Kidney epithelial cell (primary cell): ENCODE measurements around the gene NEU2. TPM values are rescaled to one million over a fixed set of nuclear protein-coding genes. Genes with fewer than 3 reads are reported as not detected.

Experiments
- DNase-seq: peaks from one replicate; pipeline ENCODE4 v3.0.0-alpha.2; 2010; ENCODE audit warnings: low read depth
- H3K27me3 ChIP-seq: 2 replicates; pipeline ENCODE4 v1.6.0; 2011; ENCODE audit warnings: low read length; ENCODE audit not compliant: control insufficient read depth, insufficient read depth
- H3K36me3 ChIP-seq: 2 replicates; pipeline ENCODE4 v1.5.1; 2011; ENCODE audit warnings: low read length; ENCODE audit not compliant: control insufficient read depth, insufficient read depth
- H3K4me3 ChIP-seq: 2 replicates; pipeline ENCODE4 v1.5.1; 2011; ENCODE audit warnings: low read depth, mild to moderate bottlenecking, control low read depth, low read length
- total RNA-seq: library from RNA; depleted of rRNA; stranded (reverse); fragments of >200 nt; gene quantifications from 2 replicates; pipeline ENCODE4 v1.2.3, GENCODE V29; 2015
- TF ChIP-seq, protein P1 (sequence below): IDR thresholded peaks from 2 replicates; pipeline ENCODE4 v1.5.1; 2011; ENCODE audit warnings: mild to moderate bottlenecking, moderate library complexity, low read length, control low read depth, inconsistent platforms; ENCODE audit not compliant: insufficient read depth, poor library complexity, severe bottlenecking

The NEU2 gene
- total RNA-seq, 1 donor from 2014 or later = not detected

- DNase-seq = no peak
- Histone ChIP-seq H3K4me3 (no peak overlapping the region), H3K36me3 (no peaks in the 10 kb centered on the region), H3K27me3 (no peaks in the 10 kb centered on the region)
- TF ChIP-seq, protein P1, sequence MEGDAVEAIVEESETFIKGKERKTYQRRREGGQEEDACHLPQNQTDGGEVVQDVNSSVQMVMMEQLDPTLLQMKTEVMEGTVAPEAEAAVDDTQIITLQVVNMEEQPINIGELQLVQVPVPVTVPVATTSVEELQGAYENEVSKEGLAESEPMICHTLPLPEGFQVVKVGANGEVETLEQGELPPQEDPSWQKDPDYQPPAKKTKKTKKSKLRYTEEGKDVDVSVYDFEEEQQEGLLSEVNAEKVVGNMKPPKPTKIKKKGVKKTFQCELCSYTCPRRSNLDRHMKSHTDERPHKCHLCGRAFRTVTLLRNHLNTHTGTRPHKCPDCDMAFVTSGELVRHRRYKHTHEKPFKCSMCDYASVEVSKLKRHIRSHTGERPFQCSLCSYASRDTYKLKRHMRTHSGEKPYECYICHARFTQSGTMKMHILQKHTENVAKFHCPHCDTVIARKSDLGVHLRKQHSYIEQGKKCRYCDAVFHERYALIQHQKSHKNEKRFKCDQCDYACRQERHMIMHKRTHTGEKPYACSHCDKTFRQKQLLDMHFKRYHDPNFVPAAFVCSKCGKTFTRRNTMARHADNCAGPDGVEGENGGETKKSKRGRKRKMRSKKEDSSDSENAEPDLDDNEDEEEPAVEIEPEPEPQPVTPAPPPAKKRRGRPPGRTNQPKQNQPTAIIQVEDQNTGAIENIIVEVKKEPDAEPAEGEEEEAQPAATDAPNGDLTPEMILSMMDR = no peak
Observed at GRCh38 chr2:233072838-233073237, 40.4 kb downstream of the NEU2 start.

DNA sequence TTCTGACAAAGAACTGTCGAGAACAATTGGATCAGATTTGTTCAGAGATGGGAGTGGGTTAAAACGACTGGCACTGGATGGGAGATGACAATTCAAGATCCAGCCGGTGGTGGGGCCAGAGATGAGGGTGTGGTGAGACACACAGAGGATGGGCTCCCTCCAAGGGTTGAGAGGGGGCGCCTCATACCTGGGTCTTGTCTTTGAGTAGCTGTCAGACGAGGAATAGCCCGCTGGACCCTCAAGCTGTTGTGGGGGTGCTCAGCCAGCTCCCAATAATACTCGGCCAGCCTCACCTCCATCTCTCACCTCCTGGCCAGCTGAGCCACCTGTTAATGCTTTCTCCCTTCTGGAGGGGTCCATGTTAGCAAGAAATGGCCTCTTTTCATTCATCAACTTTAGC is 41.6 kb downstream of the NEU2 start:
- TF ChIP-seq, protein P1 = no peak
- no peak overlapping the region for H3K4me3 ChIP-seq

GRCh38 chr2:233075141-233075965 is 42.9 kb downstream of the NEU2 start:
- Histone ChIP-seq H3K27me3 (no peaks in the 10 kb centered on the region), H3K36me3 (no peaks in the 10 kb centered on the region), H3K4me3 (no peak overlapping the region)
- TF ChIP-seq, protein P1 = no peak
- DNase-seq = no peak

More for the DNA sequence above, 41.6 kb downstream of the NEU2 start:
- Histone ChIP-seq H3K27me3 (no peaks in the 10 kb centered on the region), H3K36me3 (no peaks in the 10 kb centered on the region)
- DNase-seq = no peak

DNA sequence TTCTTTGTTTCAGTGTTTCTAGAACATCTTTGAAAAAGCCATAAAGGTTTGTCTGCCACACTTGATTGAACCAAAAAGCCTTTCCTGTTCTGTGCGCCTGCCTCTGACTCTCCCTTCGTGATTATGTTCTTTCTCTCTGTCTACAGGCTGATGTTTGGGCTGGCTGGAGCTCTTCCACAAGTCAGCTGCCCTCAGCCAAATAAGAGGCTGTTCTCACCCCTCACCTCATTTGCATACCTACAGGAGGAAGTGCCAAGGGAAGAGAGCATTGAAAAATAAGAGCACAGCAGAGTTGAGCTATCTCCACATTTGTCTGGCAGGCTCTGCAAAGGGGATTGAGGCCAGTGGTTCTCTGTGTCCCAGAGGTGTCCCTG is 43.5 kb downstream of the NEU2 start:
- no peak overlapping the region for H3K4me3 ChIP-seq
- no peaks in the 10 kb centered on the region for H3K36me3 ChIP-seq
- H3K27me3 ChIP-seq = no peaks in the 10 kb centered on the region
- TF ChIP-seq, protein P1 = no peak
- DNase-seq = no peak

DNA sequence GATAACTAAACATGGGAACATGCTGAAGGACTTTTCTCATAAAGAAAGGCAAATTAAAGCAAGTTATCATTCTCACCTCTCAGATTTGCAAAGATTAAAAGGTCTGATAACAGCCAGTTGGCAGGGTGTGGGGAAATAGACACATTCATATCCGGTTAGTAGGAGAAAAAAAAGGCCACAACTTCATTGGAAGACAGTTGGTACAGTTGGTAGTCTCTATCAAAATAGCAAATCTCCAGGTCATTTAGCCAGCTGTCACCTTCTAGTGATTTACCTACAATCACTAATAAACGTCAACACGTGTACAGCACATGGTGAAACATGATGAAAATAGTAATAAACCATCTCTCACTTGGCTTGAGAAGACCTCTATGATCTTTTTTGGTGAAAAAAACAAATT is 44.3 kb downstream of the NEU2 start:
- H3K36me3 ChIP-seq = no peaks in the 10 kb centered on the region
- no peaks in the 10 kb centered on the region for H3K27me3 ChIP-seq
- TF ChIP-seq, protein P1 = no peak
- H3K4me3 ChIP-seq = no peak overlapping the region
- no peak for DNase-seq

DNA sequence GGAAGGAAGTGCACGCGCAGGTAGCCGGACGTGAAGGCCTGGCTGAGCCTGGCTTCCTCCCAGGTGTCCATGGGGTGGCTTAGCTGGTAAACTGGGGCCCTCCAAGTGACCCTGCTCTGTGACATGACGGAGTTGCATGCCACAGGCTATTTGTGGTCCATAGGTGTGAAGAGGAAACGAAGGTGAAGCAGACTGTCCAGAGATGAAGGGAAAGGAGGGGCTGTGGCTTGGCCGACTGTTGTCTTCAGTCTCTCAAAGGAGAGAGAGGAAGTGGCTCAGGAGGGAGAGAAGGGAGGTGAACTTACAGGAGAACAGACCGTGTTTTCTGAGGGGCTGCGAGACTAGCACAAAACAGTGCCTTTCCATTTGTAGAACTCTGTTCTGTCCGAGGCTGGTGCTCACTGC is 47.0 kb downstream of the NEU2 start:
- Histone ChIP-seq H3K36me3 (no peaks in the 10 kb centered on the region), H3K27me3 (no peaks in the 10 kb centered on the region), H3K4me3 (no peak overlapping the region)
- DNase-seq = no peak
- TF ChIP-seq, protein P1 = no peak
